ENCODE data around the gene DDX54.

- TF ChIP-seq POLR2AphosphoS5 (IDR thresholded peaks at IDR 0.05; ENCODE audit: low read depth) (no peak), GABPA (IDR thresholded peaks at IDR 0.05; ENCODE audit: low read depth) (no peak)
Observed at GRCh38 chr12:113109872-113110599, 75.2 kb downstream of the DDX54 start.

All from HL-60 (cell line).